Spleen (tissue), 7 donors: ENCODE measurements around the gene PMPCA.

ENCODE experiments used
- CTCF ChIP-seq, 11 experiments: fragments of 200-600 bp in 7 of 11; fragments of 450-650 bp in 4 of 11; sonication (generic) in 4 of 11; IDR thresholded peaks in 8 of 11; conservative IDR thresholded peaks in 3 of 11; 1 replicate in 7 of 11; 2 replicates in 4 of 11; pipeline versions ENCODE4 v1.4.0 to v1.8.0; 2016 to 2021; ENCODE audit warnings: antibody characterized with exemption in 11 of 11, inconsistent platforms in 4 of 11, mild to moderate bottlenecking in 1 of 11
- POLR2AphosphoS5 ChIP-seq, 3 donors: sonication (generic); formaldehyde crosslinking; IDR thresholded peaks; one replicate each; pipeline ENCODE4 v1.5.1; 2017; ENCODE audit warnings: antibody characterized with exemption in 3 of 3
- donor health status: DM: no; HTN: no; CAD: no; lungs with moderate emphysema.
- donor health status: DM: no; HTN: no; CAD: no.
- donor health status: DM: no; HTN: no; CAD: no.

- TF ChIP-seq CTCF (IDR thresholded peaks at IDR 0.05 in 8 of 11, conservative IDR thresholded peaks at IDR 0.05 in 3 of 11): no peak
- peak in 1 of 3 donors; percentile 55 for TF ChIP-seq POLR2AphosphoS5 (IDR thresholded peaks at IDR 0.05)
Measured at GRCh38 chr9:136416914-136417313, 6.5 kb downstream of the PMPCA start.
